Suprapubic skin (tissue), 4 donors: Measurements from ENCODE around the gene ULK4.
"Not testable (repeated sequence)": the region's sequence is repeated elsewhere in the genome, so short reads cannot be mapped to it uniquely, and the experiment has no call there.

Experiments
- CTCF ChIP-seq, 2 donors: fragments of 200-600 bp in 1 of 2; fragments of 450-650 bp in 1 of 2; sonication (generic) in 1 of 2; IDR thresholded peaks; one replicate each; pipeline ENCODE4 v1.5.1; 2016 to 2019; ENCODE audit warnings: antibody characterized with exemption in 2 of 2, mild to moderate bottlenecking in 1 of 2, moderate library complexity in 1 of 2
- POLR2A ChIP-seq, 2 donors: fragments of 450-650 bp; IDR thresholded peaks; one replicate each; pipeline ENCODE4 v1.6.1; 2017; ENCODE audit warnings: antibody characterized with exemption in 2 of 2, mild to moderate bottlenecking in 2 of 2, moderate library complexity in 2 of 2
- POLR2AphosphoS5 ChIP-seq, 3 donors: sonication (generic); formaldehyde crosslinking; IDR thresholded peaks; one replicate each; pipeline ENCODE4 v1.6.1; 2017; ENCODE audit warnings: antibody characterized with exemption in 3 of 3

- not testable (repeated sequence) for TF ChIP-seq CTCF, POLR2AphosphoS5, POLR2A (IDR thresholded peaks at IDR 0.05)
These were observed 286.8 kb downstream of the ULK4 start for GRCh38 chr3:41675102-41675501.
